Hypothalamus (tissue), 51 donors: ENCODE results near the gene LMF2.

Experiments
- DNase-seq, 51 donors: peaks; one replicate each; lab custom pipeline; 2025; lab: John Stamatoyannopoulos, UW

The LMF2 gene

DNA sequence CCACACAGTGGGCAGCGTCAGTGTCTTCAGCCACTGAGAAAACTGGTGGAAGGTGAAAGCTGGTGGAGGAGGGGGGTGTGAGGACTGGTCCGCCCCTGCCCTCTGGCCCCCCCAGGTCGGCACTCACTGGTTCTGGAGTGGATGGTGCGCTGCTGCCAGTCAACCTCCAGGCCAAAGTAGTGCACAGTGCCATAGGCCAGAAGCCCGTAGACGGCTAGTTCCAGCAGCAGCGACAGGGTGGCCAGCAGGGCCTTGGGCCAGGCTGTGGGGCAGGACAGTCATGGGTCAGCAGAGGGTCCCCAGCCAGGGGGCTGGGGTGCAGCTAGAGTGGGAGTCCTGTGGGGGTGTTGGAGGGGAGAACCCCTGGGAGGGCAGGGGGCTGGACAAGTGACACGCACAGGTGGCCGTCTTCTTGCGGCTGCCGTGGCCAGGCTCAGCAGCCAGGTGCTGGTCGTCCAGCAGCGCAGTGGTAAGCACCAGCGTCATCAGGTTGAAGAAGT, 2.2 kb downstream of the LMF2 start:
- DNase-seq, result no peak

DNA sequence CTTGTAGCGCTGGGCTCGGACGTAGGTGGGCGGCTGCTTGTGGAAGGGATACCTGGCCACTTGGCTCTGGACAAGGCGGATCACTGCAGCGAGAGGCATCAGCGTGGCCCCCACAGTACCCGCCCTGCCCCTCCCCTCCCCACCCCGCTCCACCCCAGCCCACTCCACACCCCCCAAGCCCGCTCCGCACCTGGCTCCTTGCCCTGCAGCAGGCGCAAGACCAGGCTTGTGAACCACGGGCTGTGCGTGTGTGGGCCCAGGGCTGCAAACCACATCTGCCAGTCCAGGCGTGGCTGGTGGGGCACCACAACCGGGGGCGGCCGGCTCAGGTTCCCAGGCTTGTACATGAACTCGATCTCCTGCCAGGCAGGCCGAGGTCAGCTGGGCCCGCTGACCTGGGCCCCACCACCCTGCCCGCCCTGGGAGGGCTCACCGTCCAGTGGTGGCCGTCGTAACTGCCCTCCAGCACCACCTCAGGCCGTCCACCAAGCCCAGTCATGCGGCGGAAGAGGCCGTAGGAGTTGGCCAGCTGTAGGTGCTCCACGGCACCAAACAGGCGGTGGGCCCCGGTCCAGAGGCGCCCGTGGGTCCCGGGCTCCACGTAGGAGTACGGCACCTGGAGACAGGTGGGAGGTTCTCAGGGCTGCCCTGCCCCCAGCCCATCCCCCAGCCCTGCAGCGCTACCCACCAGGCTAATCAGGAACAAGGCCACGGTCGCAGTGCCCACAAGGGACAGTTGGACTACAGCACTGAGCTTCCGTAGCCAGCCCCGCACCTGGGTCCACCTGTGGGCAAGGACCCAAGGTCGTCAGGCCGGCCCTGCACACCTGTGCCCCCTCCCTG, 2.9 kb downstream of the LMF2 start:
- DNase-seq, result no peak

DNA sequence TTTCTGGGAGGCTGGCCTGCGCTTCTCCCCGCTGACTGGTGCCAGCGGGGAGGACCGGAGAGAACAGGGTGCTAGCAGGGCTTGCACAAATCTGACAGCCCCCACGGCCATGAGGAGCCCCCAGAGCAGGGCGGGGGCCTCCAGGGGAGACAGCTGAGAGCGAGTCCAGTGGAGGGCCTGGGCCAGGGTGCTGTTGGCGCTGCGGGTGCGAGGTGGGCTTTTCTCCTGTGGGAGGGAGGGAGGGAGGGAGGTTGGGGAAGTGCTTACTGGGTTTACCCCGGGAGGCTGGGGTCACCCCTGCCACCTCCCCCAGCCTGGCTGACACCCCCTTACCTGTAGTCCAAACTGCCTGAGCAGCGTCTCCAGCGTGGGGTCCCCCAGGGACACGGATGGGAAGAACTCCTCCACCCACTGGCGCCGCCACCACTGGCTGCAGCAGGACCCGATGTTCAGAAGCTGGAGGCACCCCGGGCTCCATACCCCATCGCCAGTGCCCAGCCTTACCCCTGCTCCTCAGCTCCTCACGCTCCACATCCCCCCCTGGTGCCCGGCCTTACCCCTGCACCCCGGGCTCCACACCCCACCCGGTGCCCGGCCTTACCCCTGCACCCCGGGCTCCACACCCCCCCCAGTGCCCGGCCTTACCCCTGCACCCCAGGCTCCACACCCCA, 3.9 kb downstream of the LMF2 start:
- DNase-seq, result no peak

DNA sequence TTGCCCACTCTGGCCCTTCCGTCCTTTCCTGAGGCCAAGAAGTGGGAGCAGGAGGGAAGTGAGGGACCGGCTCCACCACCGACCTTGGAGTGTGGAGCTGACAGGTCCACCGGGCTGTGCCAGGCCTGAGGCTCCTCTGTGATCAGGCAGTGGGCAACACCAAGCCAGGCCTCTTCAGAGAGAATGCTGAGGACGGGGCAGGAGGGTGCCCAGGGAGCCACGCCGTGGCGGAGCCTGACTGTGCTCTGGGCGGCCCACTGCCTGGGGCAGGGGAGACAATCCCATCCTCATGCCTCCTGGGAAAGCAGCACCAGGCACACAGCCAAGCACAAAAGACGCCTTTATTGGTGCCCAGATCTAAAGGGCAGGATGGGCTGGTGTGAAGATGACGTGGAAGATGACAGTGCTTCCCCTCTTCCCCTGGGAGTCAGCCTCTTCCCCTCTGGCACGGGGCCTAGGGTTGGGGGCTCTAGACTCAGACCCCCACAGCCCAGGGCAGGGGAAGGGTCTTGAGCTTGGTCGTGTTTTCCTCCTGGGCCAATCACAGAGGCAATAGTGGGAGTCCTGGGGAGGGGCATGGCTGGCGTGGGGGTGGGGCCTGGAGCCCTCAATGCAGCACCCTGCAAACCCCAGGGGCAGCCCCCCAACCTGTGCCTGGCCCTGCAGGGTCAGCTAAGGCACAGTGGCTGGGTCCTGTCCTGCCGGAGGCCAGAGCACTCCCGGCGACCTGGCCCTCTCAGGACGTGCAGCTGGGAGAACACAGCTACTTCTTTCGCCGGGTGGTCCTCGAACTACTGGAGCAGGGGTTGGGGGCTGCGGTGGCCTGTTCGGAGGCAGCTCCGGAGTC, 4.7 kb downstream of the LMF2 start:
- no peak for DNase-seq

DNA sequence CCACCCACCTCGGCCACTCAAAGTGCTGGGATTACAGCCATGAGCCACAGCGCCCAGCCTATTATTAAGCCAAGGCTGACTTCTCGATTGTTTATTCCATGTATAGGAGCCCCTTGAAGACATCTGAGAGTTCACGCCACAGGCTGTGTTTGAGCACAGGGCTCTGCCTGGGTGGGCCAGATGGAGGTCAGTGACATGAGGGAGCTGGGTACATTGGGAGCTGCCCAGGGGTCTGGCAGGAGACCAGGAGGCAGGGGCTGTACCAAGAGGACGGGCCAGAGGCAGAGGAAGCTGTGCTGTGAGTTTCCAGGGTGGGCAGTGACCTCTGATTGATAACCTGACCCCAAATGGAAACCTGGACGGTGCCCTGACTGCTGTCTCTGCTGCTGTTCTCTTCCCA, 5.4 kb downstream of the LMF2 start:
- no peak for DNase-seq

DNA sequence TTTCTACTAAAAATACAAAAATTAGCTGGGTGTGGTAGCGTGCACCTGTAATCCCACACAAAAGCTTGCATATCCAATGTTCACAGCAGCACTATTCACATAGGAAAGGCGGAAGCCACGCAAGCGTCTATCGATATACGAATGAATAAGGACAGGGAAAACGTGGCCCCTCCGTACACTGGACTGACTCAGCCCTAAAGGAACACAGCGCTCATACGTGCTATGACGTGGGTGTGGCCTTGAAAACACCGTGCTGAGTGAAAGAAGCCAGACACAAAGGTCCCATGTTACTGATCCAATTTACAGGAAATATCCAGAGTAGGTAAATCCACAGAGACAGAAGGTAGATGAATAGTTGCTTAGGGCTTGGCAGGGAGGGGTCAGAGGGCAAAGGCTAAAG, 7.0 kb downstream of the LMF2 start:
- no peak for DNase-seq

DNA sequence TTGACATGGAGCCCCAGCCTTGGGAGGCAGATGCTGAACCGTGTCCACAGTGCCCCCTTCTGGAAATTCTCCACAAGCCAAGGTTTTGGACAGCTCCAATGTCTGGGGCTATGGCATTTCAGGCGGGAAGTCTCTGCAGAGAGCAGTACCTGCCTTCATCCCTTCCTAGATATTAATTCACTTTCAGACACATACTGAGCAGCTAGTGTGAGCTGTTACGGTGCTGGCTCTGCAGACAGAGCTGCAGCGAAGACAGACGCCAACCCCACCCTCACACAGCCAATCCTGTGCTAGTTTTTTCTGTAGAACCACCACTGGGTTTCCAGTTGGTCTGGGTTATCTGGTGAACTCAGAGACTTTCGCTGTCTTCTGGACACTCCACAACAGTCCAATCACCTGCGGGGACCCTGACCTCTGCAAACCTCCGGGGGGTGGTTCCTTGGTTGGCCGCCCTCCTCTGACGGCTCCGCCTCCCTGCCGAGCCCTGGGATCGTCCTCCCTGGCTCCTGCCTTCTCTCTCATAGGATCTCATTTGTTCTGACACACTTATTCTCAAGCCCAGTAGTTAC, 9.1 kb downstream of the LMF2 start:
- peak in 32 of 51 donors; percentile 8 to 65 (median 33) for DNase-seq

DNA sequence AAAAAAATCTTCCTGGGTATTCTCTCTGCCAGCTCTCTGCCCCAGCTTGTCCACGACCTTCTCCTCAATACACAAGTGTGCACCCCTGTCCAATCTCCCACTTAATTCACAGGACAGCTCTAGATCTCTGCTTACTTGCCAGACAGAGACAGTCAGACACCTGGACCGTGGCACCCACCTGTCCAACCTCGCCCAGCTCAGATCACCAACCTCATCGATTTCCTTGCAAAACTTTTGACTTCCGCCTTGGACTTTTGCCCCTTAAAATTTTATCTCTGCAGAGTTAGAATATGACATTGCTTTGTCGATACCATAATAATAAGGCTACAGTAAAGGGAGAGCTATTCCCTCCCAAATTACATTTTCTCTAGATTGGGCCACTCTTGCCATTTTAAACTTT, 10.4 kb downstream of the LMF2 start:
- DNase-seq, result no peak

DNA sequence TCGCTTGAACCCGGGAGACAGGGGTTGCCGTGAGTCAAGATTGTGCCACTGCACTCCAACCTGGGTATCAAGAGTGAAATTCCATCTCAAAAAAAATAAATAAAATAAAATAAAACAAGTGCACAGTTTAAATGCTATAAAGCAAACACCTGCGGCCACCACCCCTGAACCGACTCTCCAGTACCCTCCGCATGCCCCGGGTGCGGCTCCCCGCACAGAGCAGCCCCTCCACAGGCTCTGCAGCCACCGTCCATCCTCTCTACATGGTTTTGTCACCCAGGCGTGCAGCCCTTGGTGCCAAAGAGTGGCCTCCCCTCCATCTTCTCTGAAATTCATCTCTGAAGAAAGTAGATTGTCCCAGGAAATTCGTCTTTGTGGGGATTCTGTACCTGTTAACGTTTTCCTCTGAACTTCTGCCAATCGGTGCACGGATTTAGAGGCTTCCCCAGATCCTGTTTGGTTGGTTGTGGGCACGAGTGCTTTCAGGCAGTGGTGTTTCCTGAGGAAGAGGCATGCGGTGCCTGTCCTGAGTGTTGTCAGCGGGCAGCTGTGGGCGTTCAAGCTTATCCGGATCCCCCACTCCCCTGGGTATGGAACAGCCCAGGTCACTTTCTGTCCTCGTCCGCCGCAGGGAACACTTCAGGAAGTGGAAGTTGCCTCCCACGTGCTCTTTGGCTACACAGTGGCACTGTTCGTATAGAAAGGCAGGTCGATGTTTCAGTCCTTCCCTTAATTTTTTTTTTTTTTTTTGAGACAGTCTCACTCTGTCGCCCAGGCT, 16.8 kb downstream of the LMF2 start:
- DNase-seq, result no peak

DNA sequence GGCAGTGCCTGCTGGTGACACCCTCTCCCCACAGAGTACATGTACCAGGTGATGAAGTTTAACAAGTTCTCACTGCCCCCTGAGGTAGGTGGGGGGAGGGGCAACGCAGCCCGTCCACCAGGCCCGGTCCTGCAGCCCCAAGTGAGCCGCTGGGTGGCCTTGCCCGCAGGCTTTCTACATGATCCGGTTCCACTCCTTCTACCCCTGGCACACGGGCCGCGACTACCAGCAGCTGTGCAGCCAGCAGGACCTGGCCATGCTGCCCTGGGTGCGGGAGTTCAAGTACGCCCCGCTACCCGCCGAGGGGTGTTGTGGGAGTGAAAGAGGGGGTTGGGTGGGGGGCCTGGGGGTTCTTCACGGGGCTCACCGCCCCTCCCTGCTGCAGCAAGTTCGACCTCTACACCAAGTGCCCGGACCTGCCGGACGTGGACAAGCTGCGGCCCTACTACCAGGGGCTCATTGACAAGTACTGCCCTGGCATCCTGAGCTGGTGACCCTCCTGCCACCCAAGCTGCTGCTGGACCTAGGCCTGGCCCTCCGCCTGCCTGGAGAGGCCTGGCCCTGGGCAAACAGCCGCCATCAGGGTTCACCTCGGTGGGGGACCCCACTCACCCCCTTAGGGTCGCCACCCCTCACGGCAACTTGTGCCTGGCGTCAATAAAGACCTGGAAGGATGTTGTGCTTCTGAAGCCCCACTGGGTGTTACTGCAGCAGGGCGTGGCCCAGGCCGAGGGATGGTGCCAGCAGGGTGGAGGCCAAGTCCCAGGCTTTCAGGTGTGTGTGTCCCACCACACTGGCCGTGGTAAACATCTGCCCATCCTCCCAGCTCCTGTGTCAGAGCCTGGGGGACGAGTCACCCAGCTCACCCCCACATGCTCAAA, 17.9 kb downstream of the LMF2 start:
- no peak for DNase-seq

DNA sequence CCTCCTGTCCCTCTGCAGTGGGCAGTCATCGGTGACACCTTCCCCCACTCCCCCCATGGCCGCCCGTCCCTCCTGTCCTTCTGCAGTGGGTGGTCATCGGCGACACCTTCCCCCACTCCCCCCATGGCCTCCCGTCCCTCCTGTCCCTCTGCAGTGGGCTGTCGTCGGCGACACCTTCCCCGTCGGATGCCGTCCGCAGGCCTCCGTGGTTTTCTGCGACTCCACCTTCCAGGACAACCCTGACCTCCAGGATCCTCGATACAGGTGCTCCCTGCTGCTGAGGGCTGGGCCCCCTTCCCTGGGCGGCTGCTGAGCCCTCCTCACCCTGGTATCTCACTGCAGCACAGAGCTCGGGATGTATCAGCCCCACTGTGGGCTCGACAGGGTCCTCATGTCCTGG, 18.6 kb downstream of the LMF2 start:
- DNase-seq, result no peak

DNA sequence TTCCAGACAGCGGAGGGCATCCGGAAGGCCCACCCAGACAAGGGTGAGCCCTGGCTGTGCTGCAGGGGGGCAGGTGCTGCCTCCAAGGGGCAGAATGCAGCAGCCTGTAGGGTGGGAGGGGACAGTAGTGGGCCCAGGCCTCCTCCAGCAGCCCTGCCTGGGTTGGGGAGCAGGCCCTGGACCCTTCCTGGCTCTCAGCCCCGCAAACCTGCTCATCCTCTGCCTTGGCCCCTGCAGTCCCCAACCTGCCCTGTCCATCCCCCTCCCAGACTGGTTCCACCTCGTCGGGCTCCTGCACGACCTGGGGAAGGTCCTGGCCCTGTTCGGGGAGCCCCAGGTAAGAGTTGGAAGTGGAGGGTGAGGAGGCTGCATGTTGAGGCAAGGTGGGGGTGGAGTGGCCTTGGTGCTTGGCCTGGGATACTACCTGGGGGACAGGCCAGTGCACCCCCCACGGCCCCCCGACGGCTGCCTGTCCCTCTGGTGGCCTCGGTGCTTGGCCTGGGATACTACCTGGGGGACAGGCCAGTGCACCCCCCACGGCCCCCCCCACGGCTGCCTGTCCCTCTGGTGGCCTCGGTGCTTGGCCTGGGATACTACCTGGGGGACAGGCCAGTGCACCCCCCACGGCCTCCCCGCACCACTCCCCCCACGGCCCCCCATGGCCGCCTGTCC, 19.4 kb downstream of the LMF2 start:
- no peak for DNase-seq

DNA sequence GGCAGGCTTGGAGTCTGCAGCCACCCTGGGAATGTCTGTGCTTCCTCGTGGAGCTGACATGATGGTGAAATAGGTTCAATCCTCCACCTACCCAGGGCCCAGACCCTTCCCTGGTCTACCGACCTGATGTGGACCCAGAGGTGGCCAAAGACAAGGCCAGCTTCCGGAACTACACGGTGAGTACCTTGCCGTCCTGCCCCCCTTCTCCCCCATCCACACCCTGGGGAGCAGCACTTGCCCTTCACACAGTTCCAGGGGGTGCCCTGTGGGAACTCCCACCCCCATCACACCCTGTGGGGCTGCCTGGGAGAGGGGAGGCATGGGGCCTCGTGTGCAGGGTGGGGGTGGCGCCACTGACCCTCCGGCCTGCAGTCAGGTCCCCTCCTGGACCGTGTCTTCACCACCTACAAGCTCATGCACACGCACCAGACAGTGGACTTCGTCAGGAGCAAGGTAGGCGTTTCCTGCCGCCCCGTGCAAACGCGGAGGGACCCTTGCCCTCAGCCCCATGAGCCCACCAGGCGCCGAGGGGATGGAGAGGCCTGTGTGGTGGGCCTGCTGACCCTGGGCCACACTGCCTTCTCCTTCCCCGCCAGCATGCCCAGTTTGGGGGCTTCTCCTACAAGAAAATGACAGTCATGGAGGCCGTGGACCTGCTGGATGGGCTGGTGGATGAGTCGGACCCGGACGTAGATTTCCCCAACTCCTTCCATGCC, 20.1 kb downstream of the LMF2 start:
- DNase-seq, result no peak

DNA sequence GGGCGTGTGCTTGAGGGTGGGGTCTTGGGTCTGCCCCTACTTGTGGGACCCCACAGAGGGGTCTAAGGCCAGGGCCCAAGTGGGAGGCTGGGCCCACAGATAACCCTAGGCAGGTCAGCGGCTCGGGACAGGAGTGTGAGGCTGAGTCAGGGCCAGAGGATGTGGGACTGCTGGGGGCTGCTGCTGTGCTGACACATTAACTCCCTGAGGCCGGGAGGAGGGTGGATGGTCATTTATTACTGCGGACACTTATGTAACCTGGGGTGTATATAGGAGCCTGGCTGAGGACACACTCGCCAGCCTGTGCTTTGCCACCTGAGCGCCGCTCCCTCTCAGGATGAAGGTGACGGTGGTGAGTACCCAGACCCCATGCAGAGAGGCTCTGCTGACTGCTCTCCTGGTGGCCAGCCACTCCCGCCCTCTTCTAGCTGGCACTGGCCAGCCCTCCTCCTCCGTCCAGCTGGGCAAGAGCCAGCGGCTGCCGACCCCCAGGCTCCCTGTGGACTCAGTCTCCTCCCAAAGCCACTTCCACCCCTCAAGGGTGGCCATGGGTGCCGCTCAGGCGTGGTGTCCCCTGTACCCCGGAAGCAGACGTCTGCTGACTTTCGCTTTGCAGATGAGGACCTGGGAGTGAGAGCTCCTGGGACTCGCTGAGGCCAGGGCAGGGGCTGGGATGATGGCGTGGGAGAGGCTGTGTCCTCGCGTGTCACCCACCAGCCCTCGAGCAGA, 20.8 kb downstream of the LMF2 start, which contains the start of gene MIOX:
Gene MIOX (plus strand): TSS at position 299 of the 729 bp plus-strand sequence. CDS start 39 bp downstream, at position 338.
- DNase-seq, result no peak

DNA sequence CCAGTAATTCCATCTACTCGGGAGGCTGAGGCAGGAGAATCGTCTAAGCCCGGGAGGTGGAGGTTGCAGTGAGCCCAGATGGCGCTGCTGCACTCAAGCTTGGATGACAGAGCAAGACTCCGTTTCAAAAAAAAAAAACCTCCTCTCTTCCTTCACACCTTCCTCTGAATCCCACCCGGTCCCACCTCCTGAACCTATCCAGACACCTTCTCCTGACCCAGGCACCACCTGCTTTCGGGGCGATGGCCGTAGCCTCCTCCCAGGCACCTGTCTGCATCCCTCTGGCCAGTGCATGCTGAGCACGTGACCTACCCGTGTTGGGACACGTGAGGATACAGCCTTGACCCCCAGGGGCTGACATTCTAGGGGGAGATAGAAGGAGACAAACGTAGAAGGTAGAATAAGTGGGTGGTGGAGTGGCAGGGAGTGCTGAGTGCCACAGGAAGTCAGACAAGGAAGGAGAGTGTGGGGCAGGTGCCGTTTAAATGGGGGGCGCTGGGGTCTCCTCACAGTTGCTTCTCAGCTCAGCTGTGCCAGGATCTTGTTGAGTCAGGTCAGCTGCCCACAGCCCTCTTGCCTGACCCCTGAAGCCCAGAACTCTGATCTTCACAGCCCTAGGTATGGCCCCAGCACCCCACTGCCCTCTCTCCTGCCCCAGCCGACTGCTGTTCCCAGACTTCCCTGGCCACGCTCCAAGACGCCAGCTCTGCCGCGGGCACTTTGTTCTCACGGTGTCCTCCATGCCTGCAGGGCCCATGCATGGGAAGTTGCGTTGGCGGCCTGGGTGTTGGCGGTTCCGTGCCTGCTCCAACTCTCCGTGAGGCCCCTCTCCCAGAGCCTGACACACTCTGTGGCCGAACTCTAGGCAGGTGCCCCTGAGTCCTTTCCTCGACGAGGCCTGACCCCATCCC, 22.0 kb downstream of the LMF2 start:
- DNase-seq, result no peak
